ENCODE results near the gene BACE1-AS.

Gene BACE1-AS

DNA sequence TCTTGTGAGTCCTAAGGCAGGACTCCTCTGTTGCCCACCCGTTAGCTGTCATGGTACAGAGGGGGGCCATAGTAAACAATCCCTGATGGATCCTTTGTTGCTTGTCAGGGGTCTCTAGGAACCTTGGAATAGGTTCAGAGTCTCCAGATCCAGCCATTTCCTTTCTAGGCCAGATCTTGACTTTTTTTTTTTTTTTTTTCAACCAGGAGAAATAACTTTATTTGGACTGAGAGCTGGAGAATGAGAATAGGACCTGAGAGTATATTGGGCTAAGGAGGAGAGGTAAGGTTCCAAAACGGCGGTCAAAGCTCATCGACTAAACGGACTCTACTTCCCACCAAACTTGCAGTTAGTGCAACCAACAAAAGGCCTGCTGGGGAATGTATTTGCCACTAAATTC lies 44.3 kb downstream of the BACE1-AS start:
- Histone ChIP-seq H3K27ac (ENCODE audit: low read depth in 2 of 2, low read length in 2 of 2) (no peak overlapping the region), H3K9me3 (ENCODE audit: control insufficient read depth in 2 of 2, low read length in 2 of 2) (no peaks in the 10 kb centered on the region), H3K36me3 (ENCODE audit: control insufficient read depth in 2 of 2, insufficient read depth in 2 of 2, low read length in 2 of 2) (peaks cover 3 to 9% of the 10 kb centered on the region in 2 donors), H3K4me1 (ENCODE audit: control insufficient read depth in 2 of 2, insufficient read depth in 2 of 2, low read length in 2 of 2) (no peaks in the 10 kb centered on the region), H3K4me3 (ENCODE audit: low read length in 2 of 2) (no peak overlapping the region), H3K9ac (ENCODE audit: low read depth in 1 of 2, low read length in 2 of 2) (no peak overlapping the region), H3K27me3 (ENCODE audit: control insufficient read depth in 2 of 2, insufficient read depth in 2 of 2, low read length in 2 of 2) (no peaks in the 10 kb centered on the region)

DNA sequence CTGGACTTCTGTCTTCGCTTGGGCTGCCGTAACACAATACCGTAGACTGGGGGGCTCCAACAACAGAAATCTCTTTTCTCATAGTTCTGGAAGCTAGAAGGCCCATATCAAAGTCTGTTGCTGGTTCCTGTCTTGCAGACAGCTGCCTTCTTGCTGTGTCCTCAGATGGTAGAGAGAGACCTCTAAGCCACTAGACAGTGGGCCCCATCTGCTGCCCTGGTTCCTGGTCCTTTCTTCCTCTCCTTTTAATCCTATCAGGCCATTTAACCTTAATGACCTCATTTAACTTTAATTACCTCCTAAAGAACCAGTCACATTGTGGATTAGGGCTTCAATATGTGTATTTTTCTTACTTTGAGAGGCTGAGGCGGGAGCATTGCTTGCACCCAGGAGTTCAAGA lies 45.9 kb downstream of the BACE1-AS start:
- Histone ChIP-seq H3K4me3 (ENCODE audit: low read length in 2 of 2) (no peak overlapping the region), H3K9me3 (ENCODE audit: control insufficient read depth in 2 of 2, low read length in 2 of 2) (no peaks in the 10 kb centered on the region), H3K27ac (ENCODE audit: low read depth in 2 of 2, low read length in 2 of 2) (no peak overlapping the region), H3K36me3 (ENCODE audit: control insufficient read depth in 2 of 2, insufficient read depth in 2 of 2, low read length in 2 of 2) (peaks cover 3 to 9% of the 10 kb centered on the region in 2 donors), H3K9ac (ENCODE audit: low read depth in 1 of 2, low read length in 2 of 2) (no peak overlapping the region), H3K27me3 (ENCODE audit: control insufficient read depth in 2 of 2, insufficient read depth in 2 of 2, low read length in 2 of 2) (no peaks in the 10 kb centered on the region), H3K4me1 (ENCODE audit: control insufficient read depth in 2 of 2, insufficient read depth in 2 of 2, low read length in 2 of 2) (no peaks in the 10 kb centered on the region)

Data from mucosa of rectum (tissue), 2 donors.